SK-N-SH (cell line): Measurements from ENCODE around the gene PIP5KL1. TPM values are rescaled to one million over a fixed set of nuclear protein-coding genes. Genes with fewer than 3 reads are reported as not detected.

Experiments used
- CTCF ChIA-PET: fragments of 300-600, 350-600 bp; formaldehyde crosslinking; extraction: SDS; loops from one replicate; lab custom pipeline; 2021; lab: Yijun Ruan, JAX
- POLR2A ChIA-PET: fragments of 350-600 bp; sonication (Branson Sonifier 250); formaldehyde crosslinking; extraction: SDS; loops from one replicate; lab custom pipeline; 2020; ENCODE audit warnings: antibody characterized with exemption, inconsistent platforms; lab: Yijun Ruan, JAX
- DNase-seq: peaks from one replicate; pipeline ENCODE4 v3.0.0; 2012
- H2AFZ ChIP-seq: fragments of 200-600 bp; sonication (generic); 2 replicates; pipeline ENCODE4 v1.8.1; 2016; ENCODE audit warnings: antibody characterized with exemption, mild to moderate bottlenecking, low read depth
- H3F3A ChIP-seq: fragments of 200-600 bp; sonication (generic); replicated peaks from 2 replicates; pipeline ENCODE3; 2016; ENCODE audit warnings: antibody characterized with exemption, mild to moderate bottlenecking; ENCODE audit not compliant: insufficient read depth
- H3K27ac ChIP-seq, 2 experiments: fragments of 200-500 bp in 1 of 2; fragments of 200-600 bp in 1 of 2; sonication (Bioruptor generic) in 1 of 2; sonication (generic), shearing (Covaris generic) in 1 of 2; 2 replicates each; pipeline versions ENCODE4 v1.5.1 to v1.6.1; 2014 to 2016; ENCODE audit warnings: low read depth in 2 of 2, inconsistent platforms in 1 of 2, low read length in 1 of 2, mild to moderate bottlenecking in 1 of 2, mixed read lengths in 1 of 2
- H3K27me3 ChIP-seq: fragments of 200-600 bp; sonication (generic), shearing (Covaris generic); 2 replicates; pipeline ENCODE4 v1.6.1; 2016; ENCODE audit warnings: mixed run types; ENCODE audit not compliant: insufficient read depth
- H3K36me3 ChIP-seq, 2 experiments: fragments of 200-500 bp in 1 of 2; fragments of 200-600 bp in 1 of 2; sonication (Bioruptor generic) in 1 of 2; sonication (generic) in 1 of 2; replicated peaks in 1 of 2; 2 replicates each; pipeline versions ENCODE3 to v1.5.1; 2014 to 2016; ENCODE audit warnings: low read length in 1 of 2, mild to moderate bottlenecking in 1 of 2; ENCODE audit not compliant: insufficient read depth in 2 of 2, control insufficient read depth in 1 of 2
- H3K4me1 ChIP-seq, 2 experiments: fragments of 200-500 bp in 1 of 2; fragments of 200-600 bp in 1 of 2; sonication (Bioruptor generic) in 1 of 2; sonication (generic), shearing (Covaris generic) in 1 of 2; 2 replicates each; pipeline versions ENCODE4 v1.5.1 to v1.6.1; 2014 to 2016; ENCODE audit warnings: low read depth in 1 of 2, low read length in 1 of 2, mixed run types in 1 of 2; ENCODE audit not compliant: insufficient read depth in 2 of 2, control insufficient read depth in 1 of 2
- H3K4me2 ChIP-seq: fragments of 200-600 bp; sonication (generic), shearing (Covaris generic); 2 replicates; pipeline ENCODE4 v1.6.1; 2017; ENCODE audit warnings: mixed run types
- H3K4me3 ChIP-seq, 2 experiments: fragments of 200-500 bp in 1 of 2; fragments of 200-600 bp in 1 of 2; sonication (Bioruptor generic) in 1 of 2; sonication (generic), shearing (Covaris generic) in 1 of 2; 2 replicates each; pipeline versions ENCODE4 v1.5.1 to v1.8.1; 2014 to 2016; ENCODE audit warnings: low read depth in 2 of 2, inconsistent platforms in 1 of 2, low read length in 1 of 2, mild to moderate bottlenecking in 1 of 2, mixed read lengths in 1 of 2, moderate library complexity in 1 of 2
- H3K79me2 ChIP-seq: fragments of 200-600 bp; sonication (generic); 2 replicates; pipeline ENCODE4 v1.8.1; 2017; ENCODE audit warnings: mild to moderate bottlenecking; ENCODE audit not compliant: insufficient read depth
- H3K9ac ChIP-seq: fragments of 200-600 bp; sonication (generic); 2 replicates; pipeline ENCODE4 v1.6.1; 2017; ENCODE audit warnings: mixed run types
- H3K9me2 ChIP-seq: fragments of 200-600 bp; sonication (generic); 2 replicates; pipeline ENCODE4 v1.6.1; 2017; ENCODE audit warnings: mixed run types
- H3K9me3 ChIP-seq: fragments of 200-600 bp; sonication (generic); 2 replicates; pipeline ENCODE4 v1.6.1; 2017; ENCODE audit warnings: mixed run types, mild to moderate bottlenecking, moderate library complexity
- H4K20me1 ChIP-seq: fragments of 200-600 bp; sonication (generic); 2 replicates; pipeline ENCODE4 v1.6.1; 2017; ENCODE audit warnings: mild to moderate bottlenecking, mixed run types; ENCODE audit not compliant: insufficient read depth
- CHD2 ChIP-seq: fragments of 150-350 bp; IDR thresholded peaks from 2 replicates; pipeline ENCODE4 v1.6.1; 2018; ENCODE audit warnings: low read length; ENCODE audit not compliant: partially characterized antibody
- ELF1 ChIP-seq: IDR thresholded peaks from 2 replicates; pipeline ENCODE4 v1.4.0; 2012
- FOSL2 ChIP-seq: IDR thresholded peaks from 2 replicates; pipeline ENCODE4 v1.4.0; 2012; ENCODE audit warnings: low read depth, mild to moderate bottlenecking, moderate library complexity, borderline replicate concordance
- MXI1 ChIP-seq: IDR thresholded peaks from 2 replicates; pipeline ENCODE4 v1.6.1; 2012; ENCODE audit warnings: mild to moderate bottlenecking, low read depth, low read length, improper control_type of control experiment
- NFIC ChIP-seq: IDR thresholded peaks from 2 replicates; pipeline ENCODE4 v1.4.0; 2012; ENCODE audit warnings: borderline replicate concordance
- NRF1 ChIP-seq: IDR thresholded peaks from 2 replicates; pipeline ENCODE4 v1.6.1; 2012; ENCODE audit warnings: low read depth, mild to moderate bottlenecking, low read length
- RAD21 ChIP-seq: IDR thresholded peaks from 2 replicates; pipeline ENCODE4 v1.6.1; 2012; ENCODE audit warnings: mild to moderate bottlenecking, low read length
- TCF12 ChIP-seq: IDR thresholded peaks from 2 replicates; pipeline ENCODE4 v1.4.0; 2012
- WGBS: methylation state at CpG from one replicate; pipeline ENCODE4 v1.1.6; 2017; ENCODE audit warnings: low lambda C conversion rate; 5-methylcytosine and 5-hydroxymethylcytosine counted together
- polyA plus RNA-seq, 3 experiments: library from polyadenylated mRNA; depleted of rRNA; stranded (reverse); fragments of >200 nt; gene quantifications; 2 replicates each; pipeline ENCODE4 v1.2.3, GENCODE V29; 2012
- TF ChIP-seq, protein P1 (sequence below): fragments of 200-600 bp; sonication (generic); IDR thresholded peaks from 2 replicates; pipeline ENCODE4 v1.6.1; 2017; ENCODE audit warnings: antibody characterized with exemption, mild to moderate bottlenecking, moderate library complexity
- TF ChIP-seq, protein P2 (sequence below): IDR thresholded peaks from 2 replicates; pipeline ENCODE4; 2012
- TF ChIP-seq, protein P3 (sequence below): IDR thresholded peaks from 2 replicates; pipeline ENCODE4 v1.4.0; 2012; ENCODE audit warnings: low read depth, borderline replicate concordance
- TF ChIP-seq, protein P4 (sequence below): fragments of 150-350 bp; IDR thresholded peaks from 2 replicates; pipeline ENCODE4 v1.6.1; 2017; ENCODE audit warnings: antibody characterized with exemption, low read length, low read depth, borderline replicate concordance

Gene PIP5KL1
- polyA plus RNA-seq, 1 of the 3 experiments (the other 2 are of a cell fraction) = 4.0 TPM

DNA sequence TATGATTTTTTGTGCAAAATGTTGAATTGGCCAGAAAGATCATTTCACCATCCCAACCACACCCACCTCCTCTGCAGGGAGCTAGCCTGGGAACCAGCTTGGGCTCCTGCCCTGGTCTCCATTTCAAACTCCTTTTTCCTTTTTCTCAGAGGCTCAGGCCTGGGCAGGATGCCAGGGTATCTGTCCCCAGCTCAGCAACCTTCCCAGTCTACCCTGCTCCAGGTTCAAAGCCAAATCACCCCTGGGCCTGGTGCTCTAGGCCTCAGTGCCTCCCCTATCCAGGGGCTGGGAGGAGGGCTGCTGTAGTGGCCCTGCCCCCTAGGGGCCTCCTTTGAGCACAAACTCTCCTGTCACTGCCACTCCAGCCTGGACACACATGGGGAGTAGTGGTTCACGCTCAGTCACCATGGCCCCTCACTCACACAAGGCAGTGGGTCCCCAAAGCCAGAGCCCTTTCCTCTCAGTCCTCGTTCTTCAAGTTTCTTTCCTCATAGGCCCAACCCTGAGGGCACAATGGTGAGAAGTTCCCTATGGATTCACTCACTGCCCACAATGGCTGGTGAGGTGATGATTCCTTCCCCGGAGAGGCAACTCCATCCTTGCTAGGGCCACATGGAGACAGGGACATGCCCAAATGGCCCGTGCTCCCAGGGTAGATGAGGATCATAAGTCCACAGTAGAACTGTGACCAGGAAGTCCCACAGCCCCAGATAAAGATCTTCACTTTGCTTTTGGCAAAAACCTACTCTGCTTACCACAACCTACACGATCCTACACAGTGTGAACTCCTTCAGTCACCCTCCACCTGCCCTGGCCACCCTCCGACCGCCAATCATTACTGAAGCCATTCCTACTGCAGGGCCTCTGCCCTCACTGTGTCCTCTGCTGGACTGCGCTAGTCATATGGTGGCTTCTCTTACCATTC is 12.1 kb downstream of the PIP5KL1 start:
- Histone ChIP-seq H3K4me1 (peaks cover 28 to 40% of the 10 kb centered on the region in 2 experiments; a peak in 3 of 4 replicates), H3K9me2 (no peaks in the 10 kb centered on the region), H3F3A (peaks cover 36% of the 10 kb centered on the region), H2AFZ (no peak overlapping the region), H3K27me3 (no peaks in the 10 kb centered on the region), H3K79me2 (peaks cover 14% of the 10 kb centered on the region), H3K4me2 (peak overlapping the region; percentile 58), H3K4me3 (no peak overlapping the region), H3K27ac (peak overlapping the region; percentile 30 to 95; a peak in 3 of 4 replicates), H3K9me3 (no peaks in the 10 kb centered on the region), H4K20me1 (no peaks in the 10 kb centered on the region), H3K9ac (no peak overlapping the region; the same call in 1 of the 2 replicates), H3K36me3 (no peaks in the 10 kb centered on the region)
- whole genome bisulfite sequencing = 85% methylated on average over 7 of the region's 8 CpGs
- peak; percentile 55 for DNase-seq
- POLR2A ChIA-PET = interaction anchor here (0.6 kb wide), 1 partner anchor 48 kb away, joined by 5 read pairs; no protein-coding TSS in a partner anchor
- CTCF ChIA-PET = interaction anchor here (0.6 to 7.0 kb wide), 12 partner anchors 19 to 615 kb away, joined by 3 to 41 read pairs (median 4); partner anchors contain the start of genes AK1, ST6GALNAC6 and TOR2A
- TF ChIP-seq TCF12 (no peak), NFIC (peak; percentile 19; the same call in 1 of the 2 replicates)
- TF ChIP-seq, protein P1, sequence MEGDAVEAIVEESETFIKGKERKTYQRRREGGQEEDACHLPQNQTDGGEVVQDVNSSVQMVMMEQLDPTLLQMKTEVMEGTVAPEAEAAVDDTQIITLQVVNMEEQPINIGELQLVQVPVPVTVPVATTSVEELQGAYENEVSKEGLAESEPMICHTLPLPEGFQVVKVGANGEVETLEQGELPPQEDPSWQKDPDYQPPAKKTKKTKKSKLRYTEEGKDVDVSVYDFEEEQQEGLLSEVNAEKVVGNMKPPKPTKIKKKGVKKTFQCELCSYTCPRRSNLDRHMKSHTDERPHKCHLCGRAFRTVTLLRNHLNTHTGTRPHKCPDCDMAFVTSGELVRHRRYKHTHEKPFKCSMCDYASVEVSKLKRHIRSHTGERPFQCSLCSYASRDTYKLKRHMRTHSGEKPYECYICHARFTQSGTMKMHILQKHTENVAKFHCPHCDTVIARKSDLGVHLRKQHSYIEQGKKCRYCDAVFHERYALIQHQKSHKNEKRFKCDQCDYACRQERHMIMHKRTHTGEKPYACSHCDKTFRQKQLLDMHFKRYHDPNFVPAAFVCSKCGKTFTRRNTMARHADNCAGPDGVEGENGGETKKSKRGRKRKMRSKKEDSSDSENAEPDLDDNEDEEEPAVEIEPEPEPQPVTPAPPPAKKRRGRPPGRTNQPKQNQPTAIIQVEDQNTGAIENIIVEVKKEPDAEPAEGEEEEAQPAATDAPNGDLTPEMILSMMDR = peak; percentile 17

DNA sequence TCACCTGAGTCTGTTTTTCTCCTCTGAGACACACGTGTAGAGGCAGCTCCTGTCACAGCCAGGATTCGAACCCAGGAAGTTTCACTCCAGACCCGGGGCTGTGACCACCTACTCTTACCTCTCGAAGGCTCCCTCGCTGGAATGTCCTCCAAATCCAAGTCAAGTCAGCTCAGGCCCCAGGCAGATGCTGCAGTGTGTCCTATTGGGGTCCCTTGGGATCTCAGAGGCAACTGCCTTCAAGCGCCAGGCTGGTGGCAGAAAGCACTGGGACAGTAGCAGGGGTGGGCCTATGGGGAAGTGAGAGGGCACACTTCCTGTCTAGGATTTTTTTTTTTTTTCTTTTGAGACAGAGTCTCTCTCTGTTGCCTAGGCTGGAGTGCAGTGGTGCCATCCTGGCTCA is 13.0 kb downstream of the PIP5KL1 start:
- peaks cover 14% of the 10 kb centered on the region for H3K79me2 ChIP-seq
- H3K9me3 ChIP-seq = no peaks in the 10 kb centered on the region
- H3K4me3 ChIP-seq = peak overlapping the region in 1 of 2 experiments; percentile 32; a peak in 1 of 4 replicates
- H3K27ac ChIP-seq = peak overlapping the region in 1 of 2 experiments; percentile 95; a peak in 2 of 4 replicates
- ChIA-PET CTCF (interaction anchor here (0.6 to 7.0 kb wide), 6 partner anchors 18 to 615 kb away, joined by 3 to 41 read pairs (median 4); partner anchors contain the start of genes ST6GALNAC6 and TOR2A), POLR2A (interaction anchor here (0.6 to 1.4 kb wide), 4 partner anchors 19 to 47 kb away, joined by 3 to 7 read pairs (median 6); no protein-coding TSS in a partner anchor)
- H3F3A ChIP-seq = peaks cover 28% of the 10 kb centered on the region
- H3K36me3 ChIP-seq = no peaks in the 10 kb centered on the region
- no peaks in the 10 kb centered on the region for H4K20me1 ChIP-seq
- TF ChIP-seq, protein P2, sequence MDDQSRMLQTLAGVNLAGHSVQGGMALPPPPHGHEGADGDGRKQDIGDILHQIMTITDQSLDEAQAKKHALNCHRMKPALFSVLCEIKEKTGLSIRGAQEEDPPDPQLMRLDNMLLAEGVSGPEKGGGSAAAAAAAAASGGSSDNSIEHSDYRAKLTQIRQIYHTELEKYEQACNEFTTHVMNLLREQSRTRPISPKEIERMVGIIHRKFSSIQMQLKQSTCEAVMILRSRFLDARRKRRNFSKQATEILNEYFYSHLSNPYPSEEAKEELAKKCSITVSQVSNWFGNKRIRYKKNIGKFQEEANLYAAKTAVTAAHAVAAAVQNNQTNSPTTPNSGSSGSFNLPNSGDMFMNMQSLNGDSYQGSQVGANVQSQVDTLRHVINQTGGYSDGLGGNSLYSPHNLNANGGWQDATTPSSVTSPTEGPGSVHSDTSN = no peak
- TF ChIP-seq RAD21 (no peak), NRF1 (no peak), FOSL2 (no peak), ELF1 (no peak), MXI1 (no peak), CHD2 (no peak), NFIC (no peak)
- TF ChIP-seq, protein P3, sequence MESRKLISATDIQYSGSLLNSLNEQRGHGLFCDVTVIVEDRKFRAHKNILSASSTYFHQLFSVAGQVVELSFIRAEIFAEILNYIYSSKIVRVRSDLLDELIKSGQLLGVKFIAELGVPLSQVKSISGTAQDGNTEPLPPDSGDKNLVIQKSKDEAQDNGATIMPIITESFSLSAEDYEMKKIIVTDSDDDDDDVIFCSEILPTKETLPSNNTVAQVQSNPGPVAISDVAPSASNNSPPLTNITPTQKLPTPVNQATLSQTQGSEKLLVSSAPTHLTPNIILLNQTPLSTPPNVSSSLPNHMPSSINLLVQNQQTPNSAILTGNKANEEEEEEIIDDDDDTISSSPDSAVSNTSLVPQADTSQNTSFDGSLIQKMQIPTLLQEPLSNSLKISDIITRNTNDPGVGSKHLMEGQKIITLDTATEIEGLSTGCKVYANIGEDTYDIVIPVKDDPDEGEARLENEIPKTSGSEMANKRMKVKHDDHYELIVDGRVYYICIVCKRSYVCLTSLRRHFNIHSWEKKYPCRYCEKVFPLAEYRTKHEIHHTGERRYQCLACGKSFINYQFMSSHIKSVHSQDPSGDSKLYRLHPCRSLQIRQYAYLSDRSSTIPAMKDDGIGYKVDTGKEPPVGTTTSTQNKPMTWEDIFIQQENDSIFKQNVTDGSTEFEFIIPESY = no peak
- TF ChIP-seq, protein P4, sequence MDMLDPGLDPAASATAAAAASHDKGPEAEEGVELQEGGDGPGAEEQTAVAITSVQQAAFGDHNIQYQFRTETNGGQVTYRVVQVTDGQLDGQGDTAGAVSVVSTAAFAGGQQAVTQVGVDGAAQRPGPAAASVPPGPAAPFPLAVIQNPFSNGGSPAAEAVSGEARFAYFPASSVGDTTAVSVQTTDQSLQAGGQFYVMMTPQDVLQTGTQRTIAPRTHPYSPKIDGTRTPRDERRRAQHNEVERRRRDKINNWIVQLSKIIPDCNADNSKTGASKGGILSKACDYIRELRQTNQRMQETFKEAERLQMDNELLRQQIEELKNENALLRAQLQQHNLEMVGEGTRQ = no peak
- DNase-seq = no peak
- peak overlapping the region; percentile 90; the same call in 1 of the 2 replicates for H2AFZ ChIP-seq
- WGBS = 54% methylated on average over 6 of the region's 6 CpGs
- H3K9ac ChIP-seq = peak overlapping the region; percentile 39; the same call in 1 of the 2 replicates
- H3K27me3 ChIP-seq = no peaks in the 10 kb centered on the region
- peak overlapping the region; percentile 58 for H3K4me2 ChIP-seq
- H3K9me2 ChIP-seq = no peaks in the 10 kb centered on the region
- H3K4me1 ChIP-seq = peaks cover 20 to 35% of the 10 kb centered on the region in 2 experiments; a peak in 3 of 4 replicates
